ENCODE data around the gene PDZD2.

DNA sequence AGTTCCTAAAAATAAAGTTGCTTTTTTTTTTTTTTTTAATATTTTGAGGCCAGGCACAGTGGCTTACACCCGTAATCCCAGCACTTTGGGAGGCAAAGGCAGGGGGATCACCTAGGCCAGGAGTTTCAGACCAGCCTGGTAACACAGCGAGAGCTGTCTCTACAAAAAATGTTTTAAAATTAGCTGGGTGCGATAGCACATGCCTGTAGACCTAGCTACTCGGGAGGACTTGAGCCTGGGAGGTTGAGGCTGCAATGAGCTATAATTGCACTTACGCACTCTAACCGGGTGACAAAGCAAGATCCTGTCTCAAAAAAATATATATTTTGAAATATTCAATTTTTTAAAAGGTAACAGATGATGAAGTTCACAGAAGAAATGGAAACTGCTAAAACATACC lies 512.3 kb downstream of the PDZD2 start:
- TF ChIP-seq POLR2A (IDR thresholded peaks at IDR 0.05; ENCODE audit: low read length) (no peak), GATA1 (IDR thresholded peaks at IDR 0.05; ENCODE audit: low read depth, low read length) (no peak)
